ENCODE results near the gene TEX10.

DNA sequence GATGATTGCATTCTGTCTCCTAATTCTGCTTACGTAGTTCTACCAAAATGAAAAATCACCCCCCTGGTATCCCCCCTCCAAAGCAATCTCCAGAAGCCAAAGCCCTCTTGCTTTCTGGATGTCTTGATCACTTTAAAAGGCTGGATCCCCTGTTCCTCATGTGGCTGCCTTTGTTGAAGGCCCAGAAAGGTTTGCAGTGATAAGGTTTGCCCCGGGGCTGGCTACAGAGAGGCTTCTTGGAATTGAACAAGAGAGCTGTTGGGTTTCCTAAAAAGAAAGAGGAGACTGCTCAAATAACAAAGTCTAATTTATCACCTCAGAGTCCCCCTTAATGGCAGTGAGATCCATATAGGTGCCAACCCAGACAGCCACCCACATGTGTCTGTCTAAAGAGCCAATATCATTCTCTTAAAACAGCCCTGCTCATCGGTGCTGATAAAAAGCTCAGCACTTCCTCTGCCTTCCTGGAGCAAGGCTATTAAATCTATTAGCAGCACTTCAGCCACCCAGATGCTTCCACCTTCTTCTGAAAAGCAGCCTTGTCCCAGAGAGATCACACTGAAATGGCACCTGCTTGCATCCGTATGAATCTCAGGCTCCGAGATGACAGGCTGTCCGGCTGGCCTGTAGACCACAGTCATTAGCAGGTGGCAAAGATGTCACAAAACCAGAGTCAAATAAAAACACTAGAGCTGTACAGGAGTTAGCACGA, 70.9 kb downstream of the TEX10 start:
- TF ChIP-seq, protein P1, sequence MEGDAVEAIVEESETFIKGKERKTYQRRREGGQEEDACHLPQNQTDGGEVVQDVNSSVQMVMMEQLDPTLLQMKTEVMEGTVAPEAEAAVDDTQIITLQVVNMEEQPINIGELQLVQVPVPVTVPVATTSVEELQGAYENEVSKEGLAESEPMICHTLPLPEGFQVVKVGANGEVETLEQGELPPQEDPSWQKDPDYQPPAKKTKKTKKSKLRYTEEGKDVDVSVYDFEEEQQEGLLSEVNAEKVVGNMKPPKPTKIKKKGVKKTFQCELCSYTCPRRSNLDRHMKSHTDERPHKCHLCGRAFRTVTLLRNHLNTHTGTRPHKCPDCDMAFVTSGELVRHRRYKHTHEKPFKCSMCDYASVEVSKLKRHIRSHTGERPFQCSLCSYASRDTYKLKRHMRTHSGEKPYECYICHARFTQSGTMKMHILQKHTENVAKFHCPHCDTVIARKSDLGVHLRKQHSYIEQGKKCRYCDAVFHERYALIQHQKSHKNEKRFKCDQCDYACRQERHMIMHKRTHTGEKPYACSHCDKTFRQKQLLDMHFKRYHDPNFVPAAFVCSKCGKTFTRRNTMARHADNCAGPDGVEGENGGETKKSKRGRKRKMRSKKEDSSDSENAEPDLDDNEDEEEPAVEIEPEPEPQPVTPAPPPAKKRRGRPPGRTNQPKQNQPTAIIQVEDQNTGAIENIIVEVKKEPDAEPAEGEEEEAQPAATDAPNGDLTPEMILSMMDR (IDR thresholded peaks at IDR 0.05) = no peak
- TF ChIP-seq POLR2A (IDR thresholded peaks at IDR 0.05) = no peak
